Cerebellar nuclear complex (tissue), 1 donor: ENCODE results near the gene APOBEC3C.
A peak's percentile ranks its signal among the peaks of the same experiment; 100 is the strongest.
"Not testable (repeated sequence)": the region's sequence is repeated elsewhere in the genome, so short reads cannot be mapped to it uniquely, and the experiment has no call there.

Experiments
- DNase-seq, 2 experiments: peaks; one replicate each; lab custom pipeline; 2025; lab: John Stamatoyannopoulos, UW

The APOBEC3C gene

GRCh38 chr22:38981992-38982927 is 31.8 kb upstream of the APOBEC3C start, which contains the start of gene APOBEC3B:
APOBEC3B (plus strand) TSS chr22:38982347; CDS start chr22:38982454, 107 bp downstream.
- no peak for DNase-seq

GRCh38 chr22:38984224-38984623 is 29.8 kb upstream of the APOBEC3C start:
- DNase-seq = no peak

DNA sequence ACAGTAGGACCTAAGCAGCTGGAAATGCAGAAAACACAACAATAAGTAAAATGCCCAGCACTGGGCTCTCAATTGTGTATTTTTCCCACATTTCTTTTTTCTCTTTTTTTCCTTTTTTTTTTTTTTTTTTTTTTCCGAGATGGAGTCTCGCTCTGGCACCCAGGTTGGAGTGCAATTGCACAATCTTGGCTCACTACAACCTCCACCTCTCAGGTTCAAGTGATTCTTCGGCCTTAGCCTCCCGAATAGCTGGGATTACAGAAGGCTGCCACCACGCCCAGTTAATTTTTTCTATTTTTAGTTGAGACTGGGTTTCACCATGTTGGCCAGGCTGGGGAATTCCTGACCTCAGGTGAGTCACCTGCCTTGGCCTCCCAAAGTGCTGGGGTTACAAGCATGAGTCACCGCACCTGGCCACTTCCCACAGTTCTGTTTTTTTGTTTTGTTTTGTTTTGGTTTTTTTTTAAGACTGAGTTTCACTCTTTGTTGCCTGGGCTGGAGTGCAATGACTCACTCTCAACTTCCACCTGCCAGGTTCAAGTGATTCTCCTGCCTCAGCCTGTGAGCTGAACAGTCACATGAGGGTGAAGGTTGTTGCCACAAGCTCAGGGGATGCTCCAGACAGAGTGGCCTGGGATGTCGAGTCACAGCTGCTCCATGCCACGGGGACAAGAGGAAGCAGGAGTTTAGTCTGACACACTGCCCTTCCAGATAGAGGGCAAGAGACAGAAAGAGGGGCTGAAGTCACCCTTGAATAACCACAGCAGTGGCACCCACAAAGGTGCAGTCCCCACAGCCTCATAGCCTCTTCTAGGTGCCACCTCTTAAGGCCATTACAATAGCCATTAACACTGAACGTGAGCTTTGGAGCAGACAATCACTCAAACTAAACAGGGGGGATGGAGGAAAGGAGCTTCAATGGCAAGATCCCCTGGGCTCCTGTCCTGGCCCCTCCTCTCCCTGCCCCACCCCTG is 29.0 kb upstream of the APOBEC3C start:
- DNase-seq = not testable (repeated sequence)

GRCh38 chr22:38986629-38987028 is 27.4 kb upstream of the APOBEC3C start:
- DNase-seq = no peak

DNA sequence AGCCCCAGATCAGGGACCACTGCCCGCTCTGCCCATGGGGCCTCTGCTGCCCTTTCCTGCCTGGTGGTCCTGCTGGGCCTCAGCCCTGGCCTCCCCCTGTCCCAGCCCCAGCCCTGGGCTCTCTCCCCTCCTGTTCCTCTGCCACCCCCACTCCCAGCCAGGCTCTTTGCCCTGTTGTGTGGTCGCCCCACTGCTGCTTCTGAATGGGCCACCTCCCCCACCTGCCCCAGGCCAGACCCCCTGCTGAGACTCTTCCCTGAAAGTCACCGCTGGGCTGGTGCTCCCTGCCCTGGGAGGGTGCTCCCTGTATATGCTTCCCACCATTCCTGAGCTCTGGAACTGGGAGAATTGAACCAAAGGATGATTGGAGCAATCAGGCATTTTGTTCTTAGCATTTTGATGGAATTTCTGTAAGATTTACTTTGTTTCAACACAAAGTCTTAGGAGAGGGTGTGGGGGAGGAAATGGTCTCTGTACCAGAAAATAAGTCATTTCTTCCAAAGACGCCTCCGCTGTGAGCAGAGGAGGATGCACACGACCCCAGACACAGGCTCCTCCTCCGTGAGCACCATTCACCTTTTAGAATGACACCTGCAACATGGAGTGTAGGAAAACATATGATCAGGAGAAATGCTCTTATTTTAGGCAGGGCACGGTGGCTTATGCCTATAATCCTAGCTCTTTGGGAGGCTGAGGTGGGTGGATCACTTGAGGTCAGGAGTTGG is 26.7 kb upstream of the APOBEC3C start:
- DNase-seq = no peak

DNA sequence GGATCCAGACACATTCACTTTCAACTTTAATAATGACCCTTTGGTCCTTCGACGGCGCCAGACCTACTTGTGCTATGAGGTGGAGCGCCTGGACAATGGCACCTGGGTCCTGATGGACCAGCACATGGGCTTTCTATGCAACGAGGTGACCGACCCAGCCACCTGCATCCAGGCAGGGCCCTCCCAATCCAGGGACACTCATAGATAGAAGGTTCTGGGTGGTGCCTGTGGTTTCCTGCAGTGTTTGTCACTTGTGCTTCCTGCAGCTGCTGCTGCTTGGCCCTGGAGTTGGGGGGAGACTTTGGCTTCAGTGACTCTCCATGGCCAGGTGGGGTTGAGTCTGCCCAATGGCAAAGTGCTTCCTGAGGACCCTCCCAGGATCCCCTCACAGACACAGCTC is 24.6 kb upstream of the APOBEC3C start:
- no peak for DNase-seq

GRCh38 chr22:38992871-38993371 is 21.1 kb upstream of the APOBEC3C start:
- DNase-seq = not testable (repeated sequence)

DNA sequence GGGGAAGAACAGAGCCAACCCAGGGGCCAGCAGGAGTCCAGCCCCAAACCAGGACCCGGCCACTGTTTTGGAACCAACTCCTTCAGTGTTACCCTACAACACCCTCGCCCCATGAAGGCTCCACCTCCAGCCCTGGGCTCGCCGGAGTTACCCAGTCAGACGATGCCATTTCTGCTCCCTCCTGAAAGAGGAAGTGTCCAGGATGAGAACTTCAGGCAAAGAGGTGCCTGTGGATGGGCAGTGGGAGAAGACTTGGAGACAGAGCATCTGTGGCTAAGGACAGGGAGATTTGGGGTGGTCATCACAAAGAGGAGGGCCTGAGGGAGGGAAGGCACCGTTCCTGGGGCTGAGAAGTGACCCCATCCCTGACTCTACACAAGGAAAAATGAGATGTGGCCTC is 18.0 kb upstream of the APOBEC3C start:
- no peak for DNase-seq

DNA sequence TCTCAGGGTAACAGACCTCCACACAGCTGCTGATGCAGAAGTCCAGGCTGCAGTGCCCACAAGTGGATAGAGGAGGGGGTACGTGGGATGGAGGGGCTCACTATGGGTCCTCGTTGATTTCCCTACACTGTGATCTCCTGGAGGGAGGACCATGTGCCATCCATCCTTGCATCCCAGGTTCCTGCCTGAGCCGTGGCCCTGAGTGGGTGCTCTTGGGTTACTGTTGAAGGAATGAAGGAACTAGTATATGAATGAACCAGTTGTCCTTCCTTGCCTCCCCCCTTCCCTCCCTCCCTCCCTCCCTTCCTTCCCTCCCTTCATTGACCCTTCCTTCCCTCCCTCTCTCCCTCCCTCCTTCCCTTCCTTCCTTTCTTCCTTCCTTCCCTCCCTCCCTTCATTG is 16.5 kb upstream of the APOBEC3C start:
- no peak for DNase-seq

GRCh38 chr22:39003165-39003638 is 10.9 kb upstream of the APOBEC3C start:
- peak in 1 of 2 experiments; percentile 11 for DNase-seq

GRCh38 chr22:39007177-39007576 is 6.9 kb upstream of the APOBEC3C start:
- no peak for DNase-seq

DNA sequence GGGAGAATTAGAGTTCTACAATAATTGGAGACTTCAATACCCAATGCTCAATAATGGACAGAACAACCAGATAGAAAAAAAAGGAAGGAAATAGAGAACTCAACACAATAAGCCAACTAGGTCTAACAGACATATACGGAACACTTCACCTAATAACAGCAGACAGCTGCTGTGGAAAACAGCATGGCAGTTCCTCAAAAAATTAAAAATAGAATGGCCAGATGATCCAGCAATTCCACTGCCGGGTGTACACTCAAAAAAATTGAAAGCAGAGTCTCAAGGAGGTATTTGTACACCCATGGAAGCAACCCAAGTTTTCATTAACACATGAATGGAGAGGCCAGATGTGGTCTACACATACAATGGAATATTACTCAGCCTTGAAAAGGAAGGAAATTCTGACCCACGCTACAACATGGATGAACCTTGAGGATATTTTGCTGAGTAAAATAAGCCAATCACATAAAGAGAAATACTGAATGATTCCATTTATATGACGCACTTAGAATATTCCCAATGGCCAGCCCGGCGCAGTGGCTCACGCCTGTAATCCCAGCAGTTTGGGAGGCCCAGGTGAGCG is 5.7 kb upstream of the APOBEC3C start:
- DNase-seq = not testable (repeated sequence)

DNA sequence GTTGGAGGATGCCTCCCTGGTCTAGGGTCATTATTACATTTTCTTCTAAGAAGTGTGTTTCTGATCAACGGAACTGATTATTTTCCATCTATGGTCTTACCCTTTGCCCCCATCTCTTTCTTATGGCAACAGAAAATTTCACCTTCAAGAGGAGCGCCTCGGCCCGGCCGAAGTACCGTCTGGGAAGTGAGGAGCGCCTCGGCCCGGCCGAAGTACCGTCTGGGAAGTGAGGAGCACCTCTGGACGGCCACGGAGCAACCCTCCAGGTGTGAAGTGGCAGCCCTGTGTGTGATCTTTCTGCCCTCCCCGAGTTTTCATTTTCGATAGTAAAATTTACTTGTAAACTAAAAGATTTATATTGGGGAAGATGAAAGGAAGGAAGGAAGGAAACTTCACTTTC is 3.1 kb upstream of the APOBEC3C start:
- no peak for DNase-seq

- DNase-seq = no peak
Observed at GRCh38 chr22:39012533-39013511, 1.2 kb upstream of the APOBEC3C start.

- DNase-seq = not testable (repeated sequence)
Observed at GRCh38 chr22:39013561-39013941, 506 bp upstream of the APOBEC3C start.

GRCh38 chr22:39014723-39015121 is 665 bp downstream of the APOBEC3C start:
- not testable (repeated sequence) for DNase-seq

DNA sequence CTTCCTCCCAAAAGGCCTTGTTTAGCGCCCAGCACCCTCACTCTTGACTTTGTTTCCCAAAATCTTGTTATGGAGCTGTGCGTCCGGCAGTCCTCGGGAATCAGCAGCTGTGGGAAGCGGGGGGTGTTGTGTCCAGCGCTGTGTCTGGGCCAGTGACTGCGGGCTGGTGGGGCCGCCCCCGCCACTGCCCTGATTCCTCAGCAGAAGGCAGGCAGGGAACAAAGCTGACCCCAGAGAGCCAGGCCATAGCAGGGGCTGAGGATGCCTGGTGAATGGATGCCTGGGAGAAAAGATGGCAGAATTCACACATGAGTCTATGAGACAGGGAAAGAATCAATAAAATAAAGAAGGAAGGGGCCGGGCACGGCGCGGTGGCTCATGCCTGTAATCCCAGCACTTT is 2.5 kb downstream of the APOBEC3C start:
- DNase-seq = no peak

- DNase-seq = no peak
Observed at GRCh38 chr22:39017596-39018365, 3.7 kb downstream of the APOBEC3C start.
